ENCODE results near the gene DCANP1. TPM values are rescaled to one million over a fixed set of nuclear protein-coding genes. Genes with fewer than 3 reads are reported as not detected.

The DCANP1 gene
- total RNA-seq, 1 experiment from 2014 or later, result not detected

DNA sequence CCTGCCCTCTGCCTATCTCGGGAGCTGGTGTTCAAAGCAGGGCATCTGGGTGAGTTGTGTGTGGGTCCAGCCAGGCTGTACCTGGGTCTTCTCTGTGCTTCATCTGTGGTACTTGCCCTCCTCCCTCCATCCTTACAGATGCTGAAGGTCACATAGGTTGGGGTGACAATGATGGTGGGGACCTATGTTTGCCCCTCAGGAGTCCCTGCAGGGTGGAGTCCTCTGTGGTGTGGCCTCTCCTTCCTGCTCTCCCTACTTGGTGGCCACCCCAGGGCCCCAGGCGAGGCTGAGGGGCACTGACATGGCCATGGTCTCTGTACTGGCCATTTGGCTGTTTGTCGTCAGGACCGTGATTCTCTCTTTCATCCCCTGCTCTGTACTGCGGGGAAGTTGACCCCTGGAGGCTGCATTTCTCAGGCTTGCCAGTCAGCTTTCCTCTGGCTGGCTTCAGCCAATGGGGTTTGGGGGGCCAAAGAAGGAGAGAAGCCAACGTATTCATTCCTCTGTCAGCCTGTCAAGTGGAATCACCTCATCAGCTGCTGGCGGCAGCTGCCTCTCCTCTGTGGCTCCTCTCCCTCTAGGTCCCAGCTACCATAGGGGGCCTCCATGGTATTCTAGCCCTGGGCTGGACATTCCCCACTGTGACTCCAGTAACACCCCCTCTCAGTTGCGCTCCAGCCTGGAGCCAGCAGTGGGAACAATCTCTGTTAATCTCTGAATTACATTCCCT, 4.6 kb downstream of the DCANP1 start:
- Histone ChIP-seq H3K9me3 (no peaks in the 10 kb centered on the region), H3K4me1 (peaks cover 4% of the 10 kb centered on the region; the same call in 1 of the 2 replicates), H3K4me3 (ENCODE audit: low read depth, low read length) (no peak overlapping the region), H3K36me3 (ENCODE audit: control insufficient read depth, insufficient read depth, low read length) (no peaks in the 10 kb centered on the region), H3K27me3 (replicated peaks; ENCODE audit: control insufficient read depth, insufficient read depth, low read length) (no peaks in the 10 kb centered on the region)
- no peaks in the 10 kb centered on the region for H3K4me1 Mint-ChIP-seq (ENCODE audit: low read depth, unreplicated experiment)
- no peak overlapping the region for H3K4me3 Mint-ChIP-seq (ENCODE audit: unreplicated experiment)
- no peak for DNase-seq
- H3K9me3 Mint-ChIP-seq (ENCODE audit: unreplicated experiment), result no peaks in the 10 kb centered on the region
- no peaks in the 10 kb centered on the region for H3K27me3 Mint-ChIP-seq (ENCODE audit: insufficient read depth, unreplicated experiment)
- no peak overlapping the region for H3K27ac Mint-ChIP-seq (ENCODE audit: unreplicated experiment)
- no peak for TF ChIP-seq CTCF (IDR thresholded peaks at IDR 0.05; ENCODE audit: insufficient read depth in 1 of 2, low read depth in 1 of 2, low read length in 1 of 2, severe bottlenecking in 1 of 2, unreplicated experiment in 1 of 2)
- POLR2A ChIA-PET, result no interaction called here
- no TSS peak for BruUV-seq (replicated peaks)
- CTCF ChIA-PET, result no interaction called here
- no peaks in the 10 kb centered on the region for H3K36me3 Mint-ChIP-seq (ENCODE audit: insufficient read depth, unreplicated experiment)
- intact Hi-C loops (cut with micrococcal nuclease; ENCODE audit: unreplicated experiment), result no loop called here

DNA sequence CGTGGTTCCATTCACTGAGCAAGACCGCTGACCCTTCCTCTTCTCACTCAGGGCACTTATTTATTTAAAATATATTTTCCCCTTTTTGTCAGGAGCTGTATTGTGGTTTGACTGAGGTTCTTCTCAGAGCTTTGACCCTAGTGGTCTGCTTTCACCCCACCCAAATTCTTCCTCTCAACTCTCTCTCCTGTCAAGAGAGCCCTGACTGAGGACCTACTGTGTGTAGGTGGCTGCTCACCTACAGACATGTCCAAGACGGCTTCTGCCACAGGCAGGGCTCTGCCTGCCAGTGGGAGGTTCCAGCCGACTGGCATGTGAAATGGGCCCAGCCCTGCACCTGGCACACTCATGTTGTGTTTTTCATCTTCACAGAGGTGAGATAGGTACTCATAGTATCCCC, 5.2 kb downstream of the DCANP1 start:
- no peaks in the 10 kb centered on the region for H3K27me3 ChIP-seq (replicated peaks; ENCODE audit: control insufficient read depth, insufficient read depth, low read length)
- no peaks in the 10 kb centered on the region for H3K9me3 ChIP-seq
- Mint-ChIP-seq H3K4me3 (ENCODE audit: unreplicated experiment) (no peak overlapping the region), H3K36me3 (ENCODE audit: insufficient read depth, unreplicated experiment) (no peaks in the 10 kb centered on the region), H3K4me1 (ENCODE audit: low read depth, unreplicated experiment) (no peaks in the 10 kb centered on the region), H3K27ac (ENCODE audit: unreplicated experiment) (no peak overlapping the region), H3K9me3 (ENCODE audit: unreplicated experiment) (no peaks in the 10 kb centered on the region), H3K27me3 (ENCODE audit: insufficient read depth, unreplicated experiment) (no peaks in the 10 kb centered on the region)
- H3K36me3 ChIP-seq (ENCODE audit: control insufficient read depth, insufficient read depth, low read length), result no peaks in the 10 kb centered on the region
- POLR2A ChIA-PET, result no interaction called here
- intact Hi-C loops (cut with micrococcal nuclease; ENCODE audit: unreplicated experiment), result no loop called here
- CTCF ChIA-PET, result no interaction called here
- no peak overlapping the region for H3K4me3 ChIP-seq (ENCODE audit: low read depth, low read length)
- no peak for DNase-seq
- no peak for TF ChIP-seq CTCF (IDR thresholded peaks at IDR 0.05; ENCODE audit: insufficient read depth in 1 of 2, low read depth in 1 of 2, low read length in 1 of 2, severe bottlenecking in 1 of 2, unreplicated experiment in 1 of 2)
- no TSS peak for BruUV-seq (replicated peaks)
- peaks cover 8% of the 10 kb centered on the region; the same call in 1 of the 2 replicates for H3K4me1 ChIP-seq

DNA sequence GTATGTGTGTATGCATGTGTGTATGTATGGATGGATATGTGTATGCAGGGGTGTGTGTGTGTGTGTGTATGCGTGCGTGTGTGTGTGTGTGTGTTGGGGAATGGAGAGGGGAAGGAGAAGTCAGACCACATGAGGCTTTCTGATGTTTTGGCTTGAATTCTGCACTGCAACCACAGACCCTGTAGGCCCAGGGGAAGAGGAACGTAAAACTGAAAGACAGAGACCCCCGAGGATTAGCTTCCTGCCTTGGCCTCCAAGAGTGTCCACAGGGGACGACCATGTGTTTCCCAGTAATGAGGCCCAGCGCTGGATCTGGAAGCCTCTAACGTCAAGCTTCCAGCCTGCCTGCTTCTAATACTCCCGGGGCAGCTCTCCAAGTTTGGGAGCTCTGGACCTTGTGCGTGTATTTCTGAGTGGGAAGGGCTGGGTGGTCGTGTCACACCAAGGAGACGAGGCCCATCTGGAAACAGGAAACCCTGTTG, 5.8 kb downstream of the DCANP1 start:
- no TSS peak for BruUV-seq (replicated peaks)
- Mint-ChIP-seq H3K4me3 (ENCODE audit: unreplicated experiment) (no peak overlapping the region), H3K36me3 (ENCODE audit: insufficient read depth, unreplicated experiment) (no peaks in the 10 kb centered on the region), H3K9me3 (ENCODE audit: unreplicated experiment) (no peaks in the 10 kb centered on the region), H3K27ac (ENCODE audit: unreplicated experiment) (no peak overlapping the region), H3K27me3 (ENCODE audit: insufficient read depth, unreplicated experiment) (no peaks in the 10 kb centered on the region), H3K4me1 (ENCODE audit: low read depth, unreplicated experiment) (no peaks in the 10 kb centered on the region)
- Histone ChIP-seq H3K4me3 (ENCODE audit: low read depth, low read length) (no peak overlapping the region), H3K36me3 (ENCODE audit: control insufficient read depth, insufficient read depth, low read length) (no peaks in the 10 kb centered on the region), H3K27me3 (replicated peaks; ENCODE audit: control insufficient read depth, insufficient read depth, low read length) (no peaks in the 10 kb centered on the region), H3K9me3 (no peaks in the 10 kb centered on the region), H3K4me1 (peaks cover 8% of the 10 kb centered on the region; the same call in 1 of the 2 replicates)
- intact Hi-C loops (cut with micrococcal nuclease; ENCODE audit: unreplicated experiment), result no loop called here
- POLR2A ChIA-PET, result no interaction called here
- no peak for DNase-seq
- CTCF ChIA-PET, result interaction anchor here (1.1 kb wide), 1 partner anchor 19 kb away, joined by 3 read pairs; no protein-coding TSS in a partner anchor
- no peak for TF ChIP-seq CTCF (IDR thresholded peaks at IDR 0.05; ENCODE audit: insufficient read depth in 1 of 2, low read depth in 1 of 2, low read length in 1 of 2, severe bottlenecking in 1 of 2, unreplicated experiment in 1 of 2)
